ENCODE data around the gene FEZF1. TPM values are rescaled to one million over a fixed set of nuclear protein-coding genes. Genes with fewer than 3 reads are reported as not detected.
A peak's percentile ranks its signal among the peaks of the same experiment; 100 is the strongest.

FEZF1 gene
- total and polyA plus RNA-seq, 2 experiments from 2014 or later: 0.13 TPM; not detected in 1

- H3K9me3 ChIP-seq (ENCODE audit: low read depth): no peaks in the 10 kb centered on the region
- no peaks in the 10 kb centered on the region for H3K79me2 ChIP-seq
- H2AFZ ChIP-seq: no peak overlapping the region
- no peak overlapping the region for H3K4me3 ChIP-seq
- H3K9me2 ChIP-seq (replicated peaks; ENCODE audit: insufficient read depth): no peaks in the 10 kb centered on the region
- no peak for DNase-seq (ENCODE audit: low spot score)
- TF ChIP-seq EZH2 (IDR thresholded peaks at IDR 0.05; ENCODE audit: borderline replicate concordance): no peak
- no peak for TF ChIP-seq CTCF (IDR thresholded peaks at IDR 0.05; ENCODE audit: poor library complexity)
- TF ChIP-seq EZH2phosphoT487 (IDR thresholded peaks at IDR 0.05; ENCODE audit: low read depth, severe bottlenecking, unreplicated experiment): no peak
- H3K36me3 ChIP-seq (replicated peaks; ENCODE audit: insufficient read depth, low read depth): no peaks in the 10 kb centered on the region
- 20% methylated on average over 12 of the region's 12 CpGs for WGBS (ENCODE audit: low lambda C conversion rate, missing lambda C conversion rate)
- H3K4me2 ChIP-seq: peak overlapping the region; percentile 96
- peaks cover 100% of the 10 kb centered on the region for H3K27me3 ChIP-seq
- no peaks in the 10 kb centered on the region for H4K20me1 ChIP-seq (ENCODE audit: insufficient read depth, poor library complexity, severe bottlenecking)
- no peak overlapping the region for H3K27ac ChIP-seq
- peaks cover 10% of the 10 kb centered on the region for H3K4me1 ChIP-seq (ENCODE audit: insufficient read depth)
These were observed 6.6 kb upstream of the FEZF1 start for GRCh38 chr7:122311050-122311700.

DNA sequence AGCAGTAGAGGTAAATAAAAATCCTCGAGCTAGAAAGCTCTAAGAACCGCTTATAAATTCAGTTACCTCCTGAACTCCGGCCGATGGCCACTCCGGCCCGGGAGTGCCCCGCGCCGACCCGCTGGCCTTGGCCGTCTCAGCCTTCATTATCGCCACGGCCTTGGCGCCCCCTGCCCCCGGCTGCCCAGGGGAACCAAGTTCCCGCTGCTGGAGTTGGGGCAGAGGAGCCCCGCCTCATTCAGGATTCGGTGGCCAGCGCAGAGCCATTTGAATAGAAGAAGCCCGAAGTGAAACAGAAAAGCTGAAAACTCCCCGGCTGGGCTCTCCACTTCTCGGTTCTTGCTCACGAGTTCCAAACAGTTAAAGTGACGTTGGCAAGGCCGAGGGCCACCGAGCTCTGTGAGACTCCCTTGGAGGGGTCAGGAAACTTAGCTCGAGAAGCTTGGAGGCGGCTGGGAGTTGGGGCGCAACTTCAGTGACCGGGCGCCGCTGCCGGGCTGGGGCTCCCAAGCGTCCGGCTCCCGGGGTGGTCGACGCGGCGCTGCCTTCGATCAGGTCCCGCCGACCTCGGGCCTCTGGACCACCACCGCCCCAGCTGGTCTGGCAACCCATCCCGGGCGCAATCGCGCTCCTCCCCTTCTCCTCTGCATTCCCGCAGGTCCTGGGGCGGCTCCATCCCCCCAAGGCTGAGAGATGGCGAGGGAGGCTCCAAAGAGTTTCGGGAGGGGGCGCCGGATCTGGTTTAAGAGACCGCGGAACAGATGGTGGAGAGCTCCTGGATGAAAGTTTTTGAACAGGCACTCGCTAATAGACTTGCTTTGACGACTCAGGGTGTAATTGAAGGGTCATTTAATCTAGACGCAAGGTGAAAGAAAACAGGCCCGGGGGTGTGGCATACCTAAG lies 5.8 kb upstream of the FEZF1 start:
- Histone ChIP-seq H3K4me2 (peak overlapping the region; percentile 96), H3K36me3 (replicated peaks; ENCODE audit: insufficient read depth, low read depth) (no peaks in the 10 kb centered on the region), H3K9me2 (replicated peaks; ENCODE audit: insufficient read depth) (no peaks in the 10 kb centered on the region), H4K20me1 (ENCODE audit: insufficient read depth, poor library complexity, severe bottlenecking) (no peaks in the 10 kb centered on the region), H2AFZ (peak overlapping the region; percentile 53), H3K4me3 (peak overlapping the region; percentile 74), H3K79me2 (no peaks in the 10 kb centered on the region), H3K4me1 (ENCODE audit: insufficient read depth) (peaks cover 18% of the 10 kb centered on the region), H3K27ac (no peak overlapping the region), H3K9me3 (ENCODE audit: low read depth) (no peaks in the 10 kb centered on the region), H3K27me3 (peaks cover 100% of the 10 kb centered on the region)
- TF ChIP-seq EZH2 (IDR thresholded peaks at IDR 0.05; ENCODE audit: borderline replicate concordance): peak; percentile 85
- no peak for TF ChIP-seq CTCF (IDR thresholded peaks at IDR 0.05; ENCODE audit: poor library complexity)
- WGBS (ENCODE audit: low lambda C conversion rate, missing lambda C conversion rate): under 1% methylated on average over 60 of the region's 61 CpGs
- DNase-seq (ENCODE audit: low spot score): peak; percentile 15

- Histone ChIP-seq H3K79me2 (no peaks in the 10 kb centered on the region), H3K4me2 (no peak overlapping the region), H4K20me1 (ENCODE audit: insufficient read depth, poor library complexity, severe bottlenecking) (no peaks in the 10 kb centered on the region), H3K36me3 (replicated peaks; ENCODE audit: insufficient read depth, low read depth) (no peaks in the 10 kb centered on the region), H3K4me3 (no peak overlapping the region), H3K4me1 (ENCODE audit: insufficient read depth) (peaks cover 28% of the 10 kb centered on the region), H3K9me2 (replicated peaks; ENCODE audit: insufficient read depth) (no peaks in the 10 kb centered on the region), H3K9me3 (ENCODE audit: low read depth) (no peaks in the 10 kb centered on the region), H3K27me3 (peaks cover 100% of the 10 kb centered on the region), H2AFZ (no peak overlapping the region), H3K27ac (no peak overlapping the region)
- no peak for DNase-seq (ENCODE audit: low spot score)
- TF ChIP-seq EZH2 (IDR thresholded peaks at IDR 0.05; ENCODE audit: borderline replicate concordance) (no peak), EZH2phosphoT487 (IDR thresholded peaks at IDR 0.05; ENCODE audit: low read depth, severe bottlenecking, unreplicated experiment) (no peak), CTCF (IDR thresholded peaks at IDR 0.05; ENCODE audit: poor library complexity) (no peak)
- WGBS (ENCODE audit: low lambda C conversion rate, missing lambda C conversion rate): 16% methylated on average over 3 of the region's 3 CpGs
These were observed 4.9 kb upstream of the FEZF1 start for GRCh38 chr7:122309421-122309820.

Measured in hepatocyte (in vitro differentiated cells).